Measurements from ENCODE around the gene GGA2. TPM values are rescaled to one million over a fixed set of nuclear protein-coding genes. Genes with fewer than 3 reads are reported as not detected.

The GGA2 gene
- total RNA-seq, 1 donor from 2014 or later, result 12.4 TPM

DNA sequence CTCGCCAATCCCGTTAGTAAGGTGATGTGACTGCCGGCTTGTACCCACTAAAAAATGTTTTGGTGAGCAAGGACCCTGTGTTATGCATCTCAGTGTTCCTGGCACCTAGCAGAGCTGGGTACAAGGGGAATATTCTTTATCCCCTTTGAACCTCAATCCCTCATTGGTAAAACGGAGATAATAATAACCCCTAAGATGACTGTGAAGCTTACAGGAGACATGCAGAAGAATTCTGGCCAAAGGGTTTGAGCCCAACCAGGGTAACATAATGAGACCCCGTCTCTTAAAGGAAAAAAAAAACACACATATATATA lies 896 bp downstream of the GGA2 start:
- DNase-seq (ENCODE audit: low read depth), result no peak
- no peak for FAIRE-seq
- H3K4me3 ChIP-seq (ENCODE audit: low read depth, low read length), result peak overlapping the region; percentile 61
- H3K36me3 ChIP-seq (ENCODE audit: control insufficient read depth, insufficient read depth, low read length), result peaks cover 1% of the 10 kb centered on the region
- no peaks in the 10 kb centered on the region for H3K27me3 ChIP-seq (ENCODE audit: control insufficient read depth, insufficient read depth, low read length)
- TF ChIP-seq, protein P1, sequence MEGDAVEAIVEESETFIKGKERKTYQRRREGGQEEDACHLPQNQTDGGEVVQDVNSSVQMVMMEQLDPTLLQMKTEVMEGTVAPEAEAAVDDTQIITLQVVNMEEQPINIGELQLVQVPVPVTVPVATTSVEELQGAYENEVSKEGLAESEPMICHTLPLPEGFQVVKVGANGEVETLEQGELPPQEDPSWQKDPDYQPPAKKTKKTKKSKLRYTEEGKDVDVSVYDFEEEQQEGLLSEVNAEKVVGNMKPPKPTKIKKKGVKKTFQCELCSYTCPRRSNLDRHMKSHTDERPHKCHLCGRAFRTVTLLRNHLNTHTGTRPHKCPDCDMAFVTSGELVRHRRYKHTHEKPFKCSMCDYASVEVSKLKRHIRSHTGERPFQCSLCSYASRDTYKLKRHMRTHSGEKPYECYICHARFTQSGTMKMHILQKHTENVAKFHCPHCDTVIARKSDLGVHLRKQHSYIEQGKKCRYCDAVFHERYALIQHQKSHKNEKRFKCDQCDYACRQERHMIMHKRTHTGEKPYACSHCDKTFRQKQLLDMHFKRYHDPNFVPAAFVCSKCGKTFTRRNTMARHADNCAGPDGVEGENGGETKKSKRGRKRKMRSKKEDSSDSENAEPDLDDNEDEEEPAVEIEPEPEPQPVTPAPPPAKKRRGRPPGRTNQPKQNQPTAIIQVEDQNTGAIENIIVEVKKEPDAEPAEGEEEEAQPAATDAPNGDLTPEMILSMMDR (IDR thresholded peaks at IDR 0.05; ENCODE audit: insufficient read depth, low read length, severe bottlenecking), result no peak

DNA sequence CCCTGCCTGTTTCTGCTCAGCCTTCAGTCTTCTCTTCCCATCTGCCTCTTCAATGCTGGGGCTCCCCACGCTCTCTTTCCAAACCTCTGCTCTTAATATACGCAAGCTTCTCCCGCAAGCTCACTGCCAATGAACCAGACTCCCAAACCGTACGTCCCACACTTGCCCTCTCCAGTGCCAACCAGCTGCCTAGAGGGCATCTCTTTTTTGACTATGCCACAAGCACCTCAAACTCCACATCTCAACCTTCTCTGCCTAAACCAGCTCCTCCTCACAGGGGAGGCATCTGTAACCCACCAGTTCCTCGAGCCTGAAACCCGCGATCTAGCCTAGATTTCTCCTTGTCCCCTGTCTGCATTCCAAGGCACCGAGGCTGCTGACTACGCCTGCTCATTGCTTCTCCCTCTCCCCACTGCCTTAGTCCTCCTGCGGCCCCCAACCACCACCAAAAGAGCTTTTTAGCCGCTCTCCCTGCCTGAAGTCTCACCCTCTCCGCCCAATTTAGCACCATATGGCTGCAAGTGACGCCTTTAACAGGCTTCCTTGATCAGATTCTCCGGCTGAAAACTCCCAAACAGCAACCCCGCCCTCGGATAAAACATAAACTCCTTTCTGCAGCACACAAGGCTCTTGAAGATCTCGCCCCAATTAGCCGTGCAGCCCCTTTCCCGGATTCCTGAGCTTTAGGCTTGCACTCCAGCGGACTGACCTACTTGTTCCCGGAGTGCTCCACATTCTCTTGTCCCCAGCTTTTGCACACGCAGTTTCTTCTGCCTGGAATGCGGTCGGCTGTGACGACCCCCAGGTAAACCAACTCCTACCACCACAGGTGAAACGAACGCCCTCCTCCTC lies 1.5 kb downstream of the GGA2 start:
- FAIRE-seq (no peak), DNase-seq (ENCODE audit: low read depth) (no peak)
- no peaks in the 10 kb centered on the region for H3K27me3 ChIP-seq (ENCODE audit: control insufficient read depth, insufficient read depth, low read length)
- peak overlapping the region; percentile 61 for H3K4me3 ChIP-seq (ENCODE audit: low read depth, low read length)
- peaks cover 1% of the 10 kb centered on the region for H3K36me3 ChIP-seq (ENCODE audit: control insufficient read depth, insufficient read depth, low read length)
- TF ChIP-seq, protein P1 (IDR thresholded peaks at IDR 0.05; ENCODE audit: insufficient read depth, low read length, severe bottlenecking), result no peak

DNA sequence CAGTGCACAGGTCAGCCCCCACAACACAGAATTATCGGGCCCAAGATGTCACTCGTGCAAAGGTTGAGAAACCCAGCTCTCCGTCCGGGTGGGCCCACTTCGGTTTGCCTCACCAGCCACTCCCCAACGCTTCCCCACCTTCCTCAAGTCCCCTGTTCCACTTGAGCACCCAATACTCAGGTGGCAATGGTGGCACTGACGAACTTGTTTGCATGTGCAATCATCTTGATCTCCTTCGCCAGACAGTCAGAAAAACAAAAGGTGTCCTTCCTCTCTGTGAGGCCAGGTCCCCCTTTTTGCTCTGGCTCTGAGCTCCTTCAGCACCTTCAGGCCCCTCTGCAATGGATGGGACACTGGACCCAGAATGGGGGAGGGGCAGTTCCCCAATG lies 3.7 kb downstream of the GGA2 start:
- DNase-seq (ENCODE audit: low read depth), result no peak
- Histone ChIP-seq H3K4me3 (ENCODE audit: low read depth, low read length) (no peak overlapping the region), H3K36me3 (ENCODE audit: control insufficient read depth, insufficient read depth, low read length) (peaks cover 1% of the 10 kb centered on the region), H3K27me3 (ENCODE audit: control insufficient read depth, insufficient read depth, low read length) (no peaks in the 10 kb centered on the region)
- FAIRE-seq, result no peak
- TF ChIP-seq, protein P1 (IDR thresholded peaks at IDR 0.05; ENCODE audit: insufficient read depth, low read length, severe bottlenecking), result no peak

DNA sequence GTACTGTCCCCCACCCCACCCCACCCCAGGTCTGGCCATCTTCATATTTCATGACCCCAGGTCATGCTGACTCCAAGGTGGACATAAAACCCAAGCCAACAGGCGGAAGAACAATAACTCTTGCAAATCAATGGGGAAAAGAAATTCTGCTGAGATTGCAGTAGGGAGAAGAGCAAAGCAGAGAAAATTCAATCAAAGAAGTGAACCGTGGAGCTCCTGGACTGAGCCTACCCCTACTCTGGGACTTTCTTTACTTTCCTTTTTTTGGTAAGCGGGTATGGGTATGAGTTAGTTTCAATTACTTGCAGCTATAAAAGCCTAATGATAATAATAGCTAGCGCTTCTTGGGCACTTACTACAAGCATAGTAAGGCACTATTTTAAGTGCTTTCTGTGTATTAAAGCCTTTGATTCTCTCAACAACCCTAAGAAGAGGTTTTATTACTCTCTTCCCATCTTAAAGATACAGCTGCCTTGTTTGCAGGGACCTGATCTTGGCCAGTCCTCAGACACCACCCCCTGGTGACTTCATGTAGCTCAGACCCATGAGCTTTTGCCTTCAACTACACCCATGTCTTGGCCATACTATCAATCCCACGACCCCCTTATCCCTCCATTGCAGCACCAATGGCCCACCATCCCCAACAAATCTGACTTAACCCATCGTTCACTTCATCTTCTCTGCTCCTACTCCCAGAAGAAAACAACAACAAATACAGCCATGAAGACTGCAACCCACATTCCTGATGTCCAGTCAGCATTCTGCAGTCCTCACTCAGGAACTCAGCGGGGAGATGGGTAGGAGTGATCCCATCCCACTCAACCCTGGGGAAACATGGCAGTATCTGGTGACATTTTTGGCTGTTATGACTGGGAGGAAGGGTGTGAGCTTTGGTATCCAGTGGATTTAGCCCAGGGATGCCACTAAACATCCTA lies 4.4 kb downstream of the GGA2 start:
- TF ChIP-seq, protein P1 (IDR thresholded peaks at IDR 0.05; ENCODE audit: insufficient read depth, low read length, severe bottlenecking), result peak; percentile 5
- Histone ChIP-seq H3K27me3 (ENCODE audit: control insufficient read depth, insufficient read depth, low read length) (no peaks in the 10 kb centered on the region), H3K36me3 (ENCODE audit: control insufficient read depth, insufficient read depth, low read length) (peaks cover 1% of the 10 kb centered on the region), H3K4me3 (ENCODE audit: low read depth, low read length) (no peak overlapping the region)
- DNase-seq (ENCODE audit: low read depth), result no peak
- FAIRE-seq, result no peak

DNA sequence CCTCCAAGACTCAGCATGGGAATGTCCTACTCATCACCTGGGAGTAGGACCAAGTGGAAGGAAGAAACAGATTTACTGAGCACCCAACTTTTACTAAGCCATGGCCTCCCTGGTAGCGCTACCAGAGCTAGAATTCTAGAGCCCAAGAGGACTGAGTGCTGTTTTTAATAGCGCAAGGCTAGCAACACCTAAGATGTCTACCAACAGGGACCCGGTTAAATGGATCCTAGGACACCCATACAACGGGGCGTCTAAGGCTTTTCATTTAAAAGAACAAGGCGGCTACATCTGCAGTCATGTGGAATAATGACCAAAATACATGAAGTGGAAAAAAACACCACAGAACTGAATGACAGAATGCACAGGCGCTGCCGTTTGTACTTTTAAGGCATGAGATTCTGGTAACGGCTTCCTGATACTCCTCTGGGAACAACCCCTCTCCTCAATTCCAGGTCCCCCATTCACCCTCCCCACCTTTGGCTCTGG lies 5.1 kb downstream of the GGA2 start:
- H3K4me3 ChIP-seq (ENCODE audit: low read depth, low read length), result no peak overlapping the region
- TF ChIP-seq, protein P1 (IDR thresholded peaks at IDR 0.05; ENCODE audit: insufficient read depth, low read length, severe bottlenecking), result no peak
- H3K36me3 ChIP-seq (ENCODE audit: control insufficient read depth, insufficient read depth, low read length), result peaks cover 1% of the 10 kb centered on the region
- FAIRE-seq, result no peak
- no peak for DNase-seq (ENCODE audit: low read depth)
- H3K27me3 ChIP-seq (ENCODE audit: control insufficient read depth, insufficient read depth, low read length), result no peaks in the 10 kb centered on the region

Measured in bronchial epithelial cell (primary cell).